NCI-H1105 (cell line): ENCODE results near the gene CYP4A22.
A peak's percentile ranks its signal among the peaks of the same experiment; 100 is the strongest.
"Not testable (repeated sequence)": the region's sequence is repeated elsewhere in the genome, so short reads cannot be mapped to it uniquely, and the experiment has no call there.

Experiments used
- DNase-seq: peaks from one replicate; lab custom pipeline; 2025; lab: John Stamatoyannopoulos, UW

CYP4A22 gene

GRCh38 chr1:47137198-47137597 is at the start of gene CYP4A22:
Gene CYP4A22 (plus strand): TSS chr1:47137441. CDS start chr1:47137486, 45 bp downstream.
- no peak for DNase-seq

DNA sequence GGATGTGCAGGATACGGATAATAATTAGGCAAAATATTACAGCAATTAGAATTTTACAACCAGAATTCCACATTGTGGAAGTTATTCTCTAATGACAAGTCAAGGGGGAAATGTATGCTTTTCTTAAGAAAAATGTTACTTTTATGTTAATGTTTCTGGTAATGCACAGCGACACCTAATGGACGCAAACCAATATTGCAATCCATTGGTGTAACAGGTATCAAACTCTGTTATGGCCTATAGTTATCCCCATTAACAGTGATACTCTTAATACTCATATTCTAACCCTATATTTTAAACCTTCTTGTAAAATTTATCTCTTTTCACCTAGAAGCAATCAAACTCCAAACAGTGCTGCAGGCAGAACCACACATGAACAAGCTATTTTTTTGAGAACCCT is 47.9 kb upstream of the CYP4A22 start:
- DNase-seq = peak; percentile 5

- DNase-seq = not testable (repeated sequence)
Observed at GRCh38 chr1:47091476-47091875, 45.8 kb upstream of the CYP4A22 start.

GRCh38 chr1:47104816-47105215 is 32.4 kb upstream of the CYP4A22 start:
- no peak for DNase-seq

DNA sequence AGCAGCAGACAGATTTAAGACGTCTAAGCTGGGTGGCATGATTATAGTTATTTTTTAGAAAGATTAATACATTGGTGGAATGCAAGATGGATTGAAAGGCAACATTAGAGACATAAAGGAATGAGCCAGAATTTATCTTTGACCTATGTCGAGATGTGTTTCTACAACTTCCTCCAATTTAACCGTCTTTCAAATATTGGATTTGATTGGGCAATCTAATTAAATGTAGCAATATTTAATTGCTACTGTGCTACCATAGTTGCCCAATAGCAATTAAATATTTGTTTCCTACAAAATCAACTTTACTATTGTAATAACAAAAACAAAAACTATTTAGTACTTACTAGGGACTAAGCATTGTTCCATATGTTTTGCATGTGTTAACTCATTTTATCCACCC is 30.4 kb upstream of the CYP4A22 start:
- no peak for DNase-seq

GRCh38 chr1:47107851-47108574 is 29.2 kb upstream of the CYP4A22 start:
- not testable (repeated sequence) for DNase-seq

- not testable (repeated sequence) for DNase-seq
Observed at GRCh38 chr1:47109482-47109881, 27.8 kb upstream of the CYP4A22 start.

- no peak for DNase-seq
Observed at GRCh38 chr1:47113178-47113577, 24.1 kb upstream of the CYP4A22 start.

- DNase-seq = not testable (repeated sequence)
Observed at GRCh38 chr1:47121039-47121438, 16.2 kb upstream of the CYP4A22 start.

GRCh38 chr1:47124834-47125233 is 12.4 kb upstream of the CYP4A22 start:
- DNase-seq = not testable (repeated sequence)

DNA sequence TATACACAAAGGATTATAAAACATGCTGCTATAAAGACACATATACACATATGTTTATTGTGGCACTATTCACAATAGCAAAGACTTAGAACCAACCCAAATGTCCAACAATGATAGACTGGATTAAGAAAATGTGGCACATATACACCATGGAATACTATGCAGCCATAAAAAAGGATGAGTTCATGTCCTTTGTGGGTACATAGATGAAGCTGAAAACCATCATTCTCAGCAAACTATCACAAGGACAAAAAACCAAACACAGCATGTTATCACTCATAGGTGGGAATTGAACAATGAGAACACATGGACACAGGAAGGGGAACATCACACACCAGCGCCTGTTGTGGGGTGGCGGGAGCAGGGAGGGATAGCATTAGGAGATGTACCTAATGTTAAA is 10.2 kb upstream of the CYP4A22 start:
- not testable (repeated sequence) for DNase-seq

- no peak for DNase-seq
Observed at GRCh38 chr1:47128221-47128620, 9.0 kb upstream of the CYP4A22 start.

DNA sequence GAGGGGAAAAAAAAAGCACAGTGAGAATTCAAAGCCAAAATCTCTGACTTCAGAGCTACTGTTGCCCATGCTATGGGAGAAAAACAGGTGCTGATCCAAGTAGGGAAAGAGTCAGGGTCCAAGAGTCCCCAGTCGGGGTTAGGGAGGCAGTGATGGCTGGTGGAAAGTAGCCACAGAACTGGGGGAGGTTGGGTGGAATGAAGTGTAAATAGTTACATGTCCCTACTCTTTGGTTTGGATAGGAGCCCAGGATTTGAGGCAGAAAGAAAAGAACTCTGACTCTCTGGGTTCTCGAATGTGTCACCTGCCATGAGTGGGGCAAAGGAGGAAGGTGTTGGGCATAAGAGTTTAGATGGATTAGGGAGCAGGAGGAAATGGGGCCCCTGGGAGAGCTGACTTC is 8.4 kb upstream of the CYP4A22 start:
- DNase-seq = not testable (repeated sequence)

GRCh38 chr1:47129489-47130230 is 7.6 kb upstream of the CYP4A22 start:
- DNase-seq = not testable (repeated sequence)

DNA sequence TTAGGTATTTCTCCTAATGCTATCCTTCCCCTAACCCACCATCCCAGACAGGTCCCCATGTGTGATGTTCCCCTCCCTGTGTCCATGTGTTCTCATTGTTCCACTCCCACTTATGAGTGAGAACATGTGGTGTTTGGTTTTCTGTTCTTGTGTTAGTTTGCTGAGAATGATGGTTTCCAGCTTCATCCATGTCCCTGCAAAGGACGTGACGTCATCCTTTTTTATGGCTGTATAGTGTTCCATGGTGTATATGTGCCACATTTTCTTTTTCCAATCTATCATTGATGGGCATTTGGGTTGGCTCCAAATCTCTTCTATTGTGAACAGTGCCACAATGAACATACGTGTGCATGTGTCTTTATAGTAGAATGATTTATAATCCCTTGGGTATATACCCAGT is 4.6 kb upstream of the CYP4A22 start:
- not testable (repeated sequence) for DNase-seq

DNA sequence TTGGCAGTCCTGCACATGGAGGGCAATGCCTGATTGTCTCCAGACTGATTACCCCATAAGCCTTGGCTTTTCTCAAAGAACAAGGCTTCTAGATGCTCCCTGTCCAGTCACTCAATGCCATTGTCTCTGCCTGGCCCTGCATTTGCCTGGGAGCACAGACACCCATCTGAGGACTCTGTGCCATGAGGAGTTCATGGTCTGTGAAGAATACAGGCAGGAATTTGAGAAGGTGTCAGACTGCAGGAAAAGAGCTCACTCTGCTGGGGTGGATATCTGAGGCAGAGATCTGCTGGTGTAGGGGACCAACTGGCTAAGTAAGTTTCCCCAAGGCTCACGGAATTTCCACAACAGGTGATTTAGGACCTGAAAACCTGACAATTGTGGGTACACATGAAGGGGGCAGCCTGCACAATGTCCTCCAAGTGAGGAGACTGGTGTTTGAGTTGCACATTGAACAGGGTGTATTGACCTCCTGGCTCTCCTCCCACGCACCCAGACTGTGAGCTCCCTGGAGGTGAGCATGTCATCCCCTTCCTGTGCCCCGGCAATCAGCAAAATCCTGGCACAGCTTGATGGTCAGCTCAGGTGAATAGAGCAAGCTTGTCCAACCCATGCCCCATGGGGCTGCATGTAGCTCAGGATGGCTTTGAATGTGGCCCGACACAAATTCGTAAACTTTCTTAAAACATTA is 829 bp downstream of the CYP4A22 start:
- DNase-seq = no peak

GRCh38 chr1:47140358-47140757 is 3.1 kb downstream of the CYP4A22 start:
- not testable (repeated sequence) for DNase-seq

DNA sequence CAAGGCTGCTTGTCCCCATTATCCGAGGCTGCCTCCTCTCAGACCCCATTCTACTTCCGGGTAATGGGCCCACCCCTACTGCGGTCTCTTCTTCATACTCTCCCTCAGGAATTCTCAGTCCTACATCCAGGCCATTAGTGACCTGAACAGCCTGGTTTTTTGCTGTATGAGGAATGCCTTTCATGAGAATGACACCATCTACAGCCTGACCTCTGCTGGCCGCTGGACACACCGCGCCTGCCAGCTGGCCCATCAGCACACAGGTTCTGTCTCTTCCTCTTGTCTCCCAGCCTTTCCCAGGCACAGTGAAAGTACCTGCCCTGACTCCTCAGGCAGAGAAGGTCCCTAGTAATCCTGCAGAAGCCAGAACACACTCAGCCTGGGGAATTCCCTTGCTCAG is 6.4 kb downstream of the CYP4A22 start:
- not testable (repeated sequence) for DNase-seq

- not testable (repeated sequence) for DNase-seq
Observed at GRCh38 chr1:47146495-47146894, 9.3 kb downstream of the CYP4A22 start.

DNA sequence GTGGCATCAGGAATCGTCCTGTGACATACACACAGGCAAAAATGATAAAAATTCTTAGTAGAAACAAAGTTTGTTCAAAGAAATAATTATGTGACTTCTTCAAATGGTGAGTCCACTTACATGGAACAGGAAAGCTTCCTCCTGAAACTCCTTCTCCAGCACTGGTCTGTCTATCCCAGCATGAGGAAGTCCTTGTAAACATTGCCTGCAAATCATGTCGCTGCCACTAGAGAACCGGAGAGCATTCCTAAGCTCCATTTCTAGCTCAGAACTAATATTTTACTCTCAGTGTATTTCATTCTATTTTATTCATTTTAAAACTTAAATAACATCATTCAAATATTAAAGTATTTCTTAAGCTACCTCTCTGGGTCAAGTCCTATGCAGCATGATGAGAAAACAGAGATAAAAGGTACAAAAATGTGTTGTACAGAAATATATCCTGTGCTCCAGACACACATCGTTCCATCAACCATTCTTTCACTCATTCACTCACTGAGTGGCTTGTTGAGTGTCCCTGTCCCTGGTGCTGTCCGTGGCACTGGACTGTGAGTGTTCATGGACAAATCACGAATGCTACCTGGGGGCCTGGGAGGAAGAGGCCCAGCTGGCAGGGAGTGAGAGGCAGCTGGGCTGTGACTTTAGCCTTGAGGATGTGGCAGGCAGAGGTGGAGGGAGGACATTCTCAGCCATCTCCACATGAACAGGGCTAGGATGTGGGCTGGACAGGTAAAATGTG is 10.0 kb downstream of the CYP4A22 start:
- no peak for DNase-seq

GRCh38 chr1:47149162-47149561 is 11.9 kb downstream of the CYP4A22 start:
- peak; percentile 14 for DNase-seq

GRCh38 chr1:47156457-47156856 is 19.2 kb downstream of the CYP4A22 start:
- not testable (repeated sequence) for DNase-seq
